ENCODE data around the gene P3H4. TPM values are rescaled to one million over a fixed set of nuclear protein-coding genes. Genes with fewer than 3 reads are reported as not detected.
A peak's percentile ranks its signal among the peaks of the same experiment; 100 is the strongest.

The P3H4 gene
- total and polyA plus RNA-seq, 11 donors: 2.2 to 10.1 (median 5.3) TPM

- H3K4me3 ChIP-seq: no peak overlapping the region
- no peaks in the 10 kb centered on the region for H3K9me3 ChIP-seq
- no peak for DNase-seq
- TF ChIP-seq POLR2A (IDR thresholded peaks at IDR 0.05) (no peak), CTCF (IDR thresholded peaks at IDR 0.05) (no peak)
- intact Hi-C loops (cut with DNase I): loop anchor here in 2 of 10 donors (5.0 kb wide), 1 partner anchor 35 kb away; no protein-coding TSS in a partner anchor
- no peak overlapping the region for H3K27ac ChIP-seq
- no peak for ATAC-seq
- WGBS, 4 donors: 89 to 93% (median 91%) methylated on average over 17 to 18 of the region's 18 CpGs
- H3K4me1 ChIP-seq: peaks cover 0 to 15% (median 5%) of the 10 kb centered on the region in 12 donors
- no peaks in the 10 kb centered on the region for H3K27me3 ChIP-seq
- H3K36me3 ChIP-seq: peaks cover 3 to 99% (median 96%) of the 10 kb centered on the region in 9 donors
These were observed 44.3 kb downstream of the P3H4 start for GRCh38 chr17:41767324-41768042.

- Histone ChIP-seq H3K36me3 (peaks cover 3 to 100% (median 98%) of the 10 kb centered on the region in 9 donors), H3K4me1 (peaks cover 0 to 9% (median 0%) of the 10 kb centered on the region in 12 donors), H3K4me3 (no peak overlapping the region), H3K9me3 (no peaks in the 10 kb centered on the region), H3K27me3 (no peaks in the 10 kb centered on the region), H3K27ac (no peak overlapping the region)
- DNase-seq (no peak), ATAC-seq (no peak)
- TF ChIP-seq POLR2A (IDR thresholded peaks at IDR 0.05): no peak
- no peak for TF ChIP-seq CTCF (IDR thresholded peaks at IDR 0.05)
- intact Hi-C loops (cut with DNase I): loop anchor here in 2 of 10 donors (5.0 kb wide), 1 partner anchor 36 kb away; no protein-coding TSS in a partner anchor
These were observed 45.6 kb downstream of the P3H4 start for GRCh38 chr17:41766135-41766534.

- Histone ChIP-seq H3K9me3 (no peaks in the 10 kb centered on the region), H3K27ac (no peak overlapping the region), H3K4me3 (no peak overlapping the region), H3K4me1 (no peaks in the 10 kb centered on the region), H3K27me3 (no peaks in the 10 kb centered on the region), H3K36me3 (peaks cover 7 to 100% (median 98%) of the 10 kb centered on the region in 9 donors)
- no peak for TF ChIP-seq CTCF (IDR thresholded peaks at IDR 0.05)
- no peak for TF ChIP-seq POLR2A (IDR thresholded peaks at IDR 0.05)
- intact Hi-C loops (cut with DNase I): loop anchor here in 1 of 10 donors (5.0 kb wide), 1 partner anchor 129 kb away; no protein-coding TSS in a partner anchor
- 81 to 93% (median 92%) methylated on average over 3 to 8 of the region's 8 CpGs for WGBS, 4 donors
- ATAC-seq (peak in 1 of 4 donors; percentile 7), DNase-seq (no peak)
These were observed 48.4 kb downstream of the P3H4 start for GRCh38 chr17:41763327-41763726.

- ATAC-seq (peak in 1 of 4 donors; percentile 33), DNase-seq (no peak)
- H3K4me3 ChIP-seq: no peak overlapping the region
- peaks cover 9 to 100% (median 98%) of the 10 kb centered on the region in 9 donors for H3K36me3 ChIP-seq
- WGBS, 4 donors: 93 to 97% (median 94%) methylated on average over 10 to 16 of the region's 16 CpGs
- no peaks in the 10 kb centered on the region for H3K27me3 ChIP-seq
- no peaks in the 10 kb centered on the region for H3K4me1 ChIP-seq
- no peaks in the 10 kb centered on the region for H3K9me3 ChIP-seq
- TF ChIP-seq POLR2A (IDR thresholded peaks at IDR 0.05): no peak
- TF ChIP-seq CTCF (IDR thresholded peaks at IDR 0.05): no peak
- no peak overlapping the region for H3K27ac ChIP-seq
- intact Hi-C loops (cut with DNase I): loop anchor here in 1 of 10 donors (5.0 kb wide), 1 partner anchor 129 kb away; no protein-coding TSS in a partner anchor
These were observed 48.9 kb downstream of the P3H4 start for GRCh38 chr17:41762841-41763240.
